NCI-H460 (cell line): ENCODE results near the gene LTBP3. TPM values are rescaled to one million over a fixed set of nuclear protein-coding genes. Genes with fewer than 3 reads are reported as not detected.
A peak's percentile ranks its signal among the peaks of the same experiment; 100 is the strongest.

Source experiments
- DNase-seq: peaks from one replicate; pipeline ENCODE4 v3.0.0-alpha.2; 2016; ENCODE audit warnings: low read depth; ENCODE audit errors: extremely low read depth
- total RNA-seq: library from RNA; depleted of rRNA; stranded (reverse); fragments of >200 nt; shearing (Covaris generic); gene quantifications from 2 replicates; pipeline ENCODE4 v1.2.3, GENCODE V29; 2014

LTBP3 gene
- total RNA-seq, 1 experiment from 2014 or later = 13.9 TPM

DNA sequence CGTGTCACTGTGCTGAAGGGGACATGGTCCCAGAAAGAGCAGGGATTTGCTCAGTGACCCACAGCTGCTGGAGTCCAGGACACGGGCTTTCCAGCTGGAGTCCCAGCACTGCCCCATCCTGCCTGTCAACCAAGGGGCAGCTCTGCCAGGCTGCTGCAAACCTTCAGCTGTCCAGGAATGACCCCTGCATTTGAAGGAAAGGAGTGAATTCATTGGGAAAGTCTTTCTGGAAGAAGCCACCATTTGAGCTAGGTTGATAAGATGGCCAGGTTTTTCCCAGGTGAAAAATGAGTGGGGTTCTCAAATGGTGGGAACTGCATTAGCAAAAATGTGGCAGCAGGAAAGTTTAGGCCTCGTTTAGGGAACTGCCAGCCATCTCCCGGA is 28.1 kb upstream of the LTBP3 start:
- DNase-seq = no peak

- no peak for DNase-seq
Observed at GRCh38 chr11:65585396-65586246, 27.5 kb upstream of the LTBP3 start.

DNA sequence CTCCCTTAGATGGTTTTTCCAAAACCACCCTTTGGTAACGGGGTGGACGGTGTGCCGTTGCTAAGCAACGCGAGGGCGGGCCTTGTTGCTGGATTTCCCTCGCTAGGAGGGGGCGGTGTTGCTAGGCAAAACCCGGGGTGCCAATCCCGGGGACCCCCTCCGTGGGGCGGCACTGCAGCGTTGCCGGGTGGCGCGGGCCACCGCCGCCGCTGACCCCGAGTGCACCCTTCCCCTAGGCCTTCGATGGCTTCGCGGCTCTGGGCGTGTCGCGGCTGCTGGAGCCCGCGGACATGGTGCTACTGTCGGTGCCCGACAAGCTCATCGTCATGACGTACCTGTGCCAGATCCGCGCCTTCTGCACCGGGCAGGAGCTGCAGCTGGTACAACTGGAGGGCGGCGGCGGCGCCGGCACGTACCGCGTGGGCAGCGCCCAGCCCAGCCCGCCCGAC is 26.6 kb upstream of the LTBP3 start:
- no peak for DNase-seq

DNA sequence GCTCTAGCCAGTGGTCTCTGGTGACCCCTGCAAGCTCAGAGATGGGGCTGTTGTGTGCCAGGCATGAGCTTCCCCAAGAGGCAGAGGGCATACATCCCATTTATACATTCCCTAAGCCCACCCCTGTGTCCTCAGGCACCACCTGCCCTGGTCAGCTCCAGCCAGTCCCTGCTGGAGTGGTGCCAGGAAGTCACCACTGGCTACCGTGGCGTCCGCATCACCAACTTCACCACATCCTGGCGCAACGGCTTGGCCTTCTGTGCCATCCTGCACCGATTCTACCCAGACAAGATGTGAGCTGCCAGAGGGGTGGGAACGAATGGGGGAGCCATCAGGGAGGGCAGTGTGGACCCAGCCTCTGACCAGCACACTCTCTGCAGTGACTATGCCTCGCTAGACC is 25.9 kb upstream of the LTBP3 start:
- DNase-seq = no peak

- no peak for DNase-seq
Observed at GRCh38 chr11:65583589-65583988, 25.4 kb upstream of the LTBP3 start.

GRCh38 chr11:65581928-65582327 is 23.8 kb upstream of the LTBP3 start:
- no peak for DNase-seq

DNA sequence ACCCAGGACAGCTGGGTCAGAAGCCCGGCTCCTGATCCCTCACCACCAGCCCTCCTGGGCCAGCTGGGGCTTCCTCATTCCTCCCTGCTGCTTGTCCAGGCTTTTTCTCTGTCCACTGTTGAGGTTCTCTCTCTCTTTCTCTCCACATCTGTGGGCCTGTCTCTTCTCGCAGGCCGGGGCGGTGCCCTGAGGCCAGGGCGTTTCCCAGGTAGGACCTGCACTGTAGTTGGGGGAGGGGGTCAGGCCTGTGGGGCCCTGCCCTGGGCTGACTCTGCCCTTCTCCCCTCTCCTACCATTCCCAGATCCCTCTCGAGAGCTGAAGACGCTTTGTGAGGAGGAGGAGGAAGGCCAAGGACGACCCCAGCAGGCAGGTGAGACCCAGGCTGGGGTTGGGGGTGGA is 22.6 kb upstream of the LTBP3 start:
- no peak for DNase-seq

DNA sequence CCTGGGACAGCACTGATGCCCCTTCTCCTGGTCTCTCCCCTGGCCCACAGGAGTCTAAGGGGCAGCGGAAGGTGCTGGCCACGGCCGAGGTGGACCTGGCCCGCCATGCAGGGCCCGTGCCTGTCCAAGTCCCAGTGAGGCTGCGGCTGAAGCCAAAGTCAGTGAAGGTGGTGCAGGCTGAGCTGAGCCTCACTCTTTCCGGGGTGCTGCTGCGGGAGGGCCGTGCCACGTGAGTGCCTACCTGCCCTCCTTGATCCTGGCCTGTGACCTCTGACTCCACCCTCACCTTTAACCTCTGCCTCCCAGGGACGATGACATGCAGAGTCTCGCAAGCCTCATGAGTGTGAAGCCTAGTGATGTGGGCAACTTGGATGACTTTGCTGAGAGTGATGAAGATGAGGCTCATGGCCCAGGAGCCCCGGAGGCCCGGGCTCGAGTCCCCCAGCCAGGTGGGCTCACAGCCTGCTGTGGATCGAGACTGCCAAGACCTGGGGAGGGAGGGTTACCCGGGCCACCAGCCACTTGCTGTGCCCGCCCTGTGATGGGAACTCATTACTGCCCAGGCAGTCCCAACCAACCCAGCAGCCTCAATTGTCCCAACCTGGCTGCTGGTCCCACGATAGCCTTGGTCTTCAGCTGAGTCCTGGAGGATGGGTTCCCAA is 22.0 kb upstream of the LTBP3 start:
- no peak for DNase-seq

- no peak for DNase-seq
Observed at GRCh38 chr11:65579291-65579690, 21.1 kb upstream of the LTBP3 start.

- no peak for DNase-seq
Observed at GRCh38 chr11:65578667-65579066, 20.5 kb upstream of the LTBP3 start.

DNA sequence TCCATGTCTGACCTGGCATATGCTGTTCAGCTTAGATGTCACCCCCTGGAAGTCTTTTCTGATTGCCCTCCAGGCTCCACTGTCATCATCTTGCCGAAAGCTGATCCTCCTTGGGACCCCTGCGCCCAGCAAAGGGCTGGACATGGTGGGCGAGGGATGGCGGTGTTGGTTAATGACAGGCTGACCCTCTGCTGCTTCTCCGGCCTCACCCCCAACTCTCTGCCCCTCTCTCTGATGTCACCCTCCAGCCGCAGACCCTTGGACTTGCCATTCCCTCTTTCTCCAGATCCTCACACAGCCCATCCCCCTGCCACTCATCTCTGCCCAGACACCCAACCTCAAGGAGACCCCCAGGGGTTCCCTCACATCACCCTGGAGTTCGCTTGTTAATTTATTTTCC is 20.0 kb upstream of the LTBP3 start:
- DNase-seq = no peak

GRCh38 chr11:65577756-65578109 is 19.6 kb upstream of the LTBP3 start:
- DNase-seq = no peak

GRCh38 chr11:65576867-65577755 is 19.0 kb upstream of the LTBP3 start:
- DNase-seq = peak; percentile 33

DNA sequence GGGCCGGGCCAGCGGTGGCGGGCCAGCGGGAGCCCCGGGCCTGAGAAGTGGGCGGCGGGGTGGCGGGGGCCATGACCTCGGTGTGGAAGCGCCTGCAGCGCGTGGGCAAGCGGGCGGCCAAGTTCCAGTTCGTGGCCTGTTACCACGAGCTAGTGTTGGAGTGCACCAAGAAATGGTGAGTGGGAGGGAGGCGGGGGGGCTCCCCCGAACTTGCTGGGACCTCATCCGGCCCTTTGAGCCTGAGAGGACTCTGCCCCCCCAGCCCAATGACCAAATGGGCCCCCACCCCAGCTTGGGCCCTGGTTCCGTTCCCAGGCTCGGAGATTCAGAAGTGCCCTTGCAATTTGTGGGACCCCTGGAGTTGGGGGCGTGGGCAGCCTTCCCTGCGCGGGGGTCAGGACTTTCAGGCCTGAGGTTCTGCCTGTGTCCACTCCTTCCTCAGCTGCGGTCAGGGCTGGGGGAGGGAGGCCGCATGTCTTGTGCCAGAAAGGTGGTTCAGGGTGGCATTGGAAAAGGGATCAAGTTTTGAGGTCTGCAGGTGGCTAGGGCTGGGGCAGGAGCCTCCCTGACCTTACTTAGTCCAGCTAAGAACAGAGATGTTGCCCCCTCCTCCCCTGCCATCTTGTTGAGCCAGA is 18.2 kb upstream of the LTBP3 start:
- no peak for DNase-seq

GRCh38 chr11:65575568-65576231 is 17.5 kb upstream of the LTBP3 start, which contains the start of gene EHBP1L1:
TSS of gene EHBP1L1 (plus strand) at chr11:65576053. CDS start at chr11:65576303, 250 bp downstream.
- DNase-seq = peak; percentile 43

DNA sequence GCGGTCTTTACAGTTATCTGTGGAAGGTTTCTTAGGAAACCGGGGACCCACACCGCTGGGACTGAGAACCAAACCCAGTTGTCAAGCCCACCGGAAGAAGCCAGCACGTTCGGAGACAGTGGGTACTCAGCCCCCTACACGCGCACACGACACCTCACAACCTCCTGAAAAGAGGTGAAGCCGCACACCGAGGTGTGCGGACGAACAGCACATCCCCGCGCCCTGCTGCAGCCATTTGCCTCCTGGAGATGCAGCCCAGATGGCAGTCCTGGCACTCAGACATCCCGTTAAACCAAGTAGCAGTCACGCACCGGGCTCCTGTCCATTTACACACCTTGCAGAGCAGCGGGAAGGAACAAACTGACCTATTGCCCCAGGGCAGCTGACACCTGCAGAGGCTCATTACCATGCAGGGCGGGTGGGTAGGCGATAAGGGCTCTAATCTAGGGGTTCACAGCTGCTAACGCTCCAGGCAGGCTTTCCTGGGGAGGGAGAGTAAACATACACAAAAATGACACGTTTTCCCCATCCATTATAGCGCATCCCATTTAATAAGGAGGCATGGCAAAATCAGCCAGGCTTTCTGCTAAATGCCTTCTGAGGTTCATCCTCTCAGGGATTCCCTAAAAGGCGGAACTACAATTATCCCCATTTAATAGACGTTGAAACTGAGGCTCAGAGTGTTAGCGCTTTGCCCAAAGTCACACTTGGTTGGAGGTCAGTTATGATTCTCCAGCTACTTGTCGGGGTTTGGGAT is 16.8 kb upstream of the LTBP3 start:
- DNase-seq = no peak

DNA sequence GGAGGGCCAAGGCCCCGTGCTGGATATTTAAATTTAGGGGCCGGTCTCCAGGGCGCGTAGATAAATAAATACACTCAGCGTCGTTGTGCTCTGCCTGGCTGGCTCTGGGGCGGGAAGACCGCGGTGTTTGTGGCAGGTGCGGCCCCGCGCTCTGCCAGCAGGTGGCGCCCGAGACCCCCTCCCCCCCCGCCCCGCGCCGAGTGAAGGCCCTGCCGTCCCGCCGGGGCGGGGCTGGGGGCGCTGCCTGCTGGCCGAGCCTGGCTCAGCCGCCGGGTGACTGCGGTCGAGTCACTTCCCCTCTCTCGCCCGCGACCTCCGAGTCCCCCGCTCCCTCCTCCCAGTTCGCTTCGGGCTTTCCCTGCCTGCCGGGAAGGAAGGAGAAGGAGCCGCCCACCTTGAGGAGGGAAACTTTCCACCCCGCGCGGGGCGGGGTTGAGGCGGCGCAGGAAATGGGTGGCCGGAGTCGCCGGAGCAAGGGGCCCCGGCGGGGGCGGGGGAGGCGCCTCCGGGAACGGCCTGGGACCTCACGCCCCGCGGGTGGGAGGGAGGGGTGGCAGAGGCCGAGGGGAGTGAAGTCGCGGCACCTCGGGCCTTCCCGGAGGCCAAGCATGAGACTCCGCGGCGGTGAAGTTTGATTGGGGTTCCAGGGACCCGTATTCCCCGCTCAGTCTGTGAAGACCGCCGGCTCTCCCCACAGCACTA is 16.1 kb upstream of the LTBP3 start:
- DNase-seq = peak; percentile 72

DNA sequence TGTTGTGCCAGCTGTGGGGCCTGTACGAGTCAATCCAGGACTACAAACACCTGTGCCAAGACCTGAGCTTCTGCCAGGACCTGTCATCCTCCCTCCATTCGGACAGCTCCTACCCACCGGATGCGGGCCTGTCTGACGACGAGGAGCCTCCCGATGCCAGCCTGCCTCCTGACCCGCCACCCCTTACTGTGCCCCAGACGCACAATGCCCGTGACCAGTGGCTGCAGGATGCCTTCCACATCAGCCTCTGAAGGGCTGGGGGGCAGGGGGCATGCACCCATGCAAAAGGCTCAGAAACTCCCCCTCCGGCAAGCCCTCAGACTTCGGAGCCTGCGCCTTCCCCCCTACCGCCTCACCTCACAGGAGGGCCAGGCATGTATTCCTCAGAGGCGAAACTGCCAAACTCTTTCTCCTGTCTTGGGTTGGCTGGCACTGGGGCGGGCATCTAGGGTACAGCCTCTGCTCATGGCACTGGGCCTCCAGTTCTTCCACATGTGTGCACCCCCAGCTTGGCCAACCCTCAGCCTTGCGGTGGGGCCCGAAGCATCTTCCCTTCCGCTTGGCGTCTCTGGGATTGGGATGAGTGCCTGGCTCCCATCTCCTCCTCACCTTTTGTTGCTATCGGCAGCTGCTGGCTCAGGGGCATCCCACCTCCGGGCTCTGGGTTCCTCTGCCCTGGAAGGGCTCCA is 15.4 kb upstream of the LTBP3 start:
- DNase-seq = no peak
